Heart right ventricle (tissue), 16 donors: Measurements from ENCODE around the gene TSPAN10. TPM values are rescaled to one million over a fixed set of nuclear protein-coding genes. Genes with fewer than 3 reads are reported as not detected.
A peak's percentile ranks its signal among the peaks of the same experiment; 100 is the strongest.

Source experiments
- ATAC-seq, 8 donors: fragments of 200-7000 bp; cut with Tn5 transposase; one replicate each; pipeline ENCODE4 v1.9.1; 2020; ENCODE audit warnings: mild to moderate bottlenecking in 8 of 8, moderate library complexity in 8 of 8, moderate number of reproducible peaks in 1 of 8
- DNase-seq, 2 donors: peaks; one replicate each; pipeline ENCODE4 v3.0.0-alpha.2; 2020
- H3K27ac ChIP-seq, 10 donors: fragments of 200-600 bp; sonication (generic) in 2 of 10; one replicate each; pipeline versions ENCODE4 v1.5.0 to v1.8.0; 2020 to 2022; ENCODE audit warnings: mild to moderate bottlenecking in 3 of 10
- H3K27me3 ChIP-seq, 7 donors: fragments of 200-600 bp; one replicate each; pipeline ENCODE4 v1.8.0; 2021 to 2022; ENCODE audit warnings: mild to moderate bottlenecking in 2 of 7
- H3K36me3 ChIP-seq, 9 donors: fragments of 200-600 bp; sonication (generic) in 1 of 9; one replicate each; pipeline versions ENCODE4 v1.5.0 to v1.8.0; 2020 to 2022; ENCODE audit warnings: mild to moderate bottlenecking in 2 of 9
- H3K4me1 ChIP-seq, 9 donors: fragments of 200-600 bp; sonication (generic) in 1 of 9; one replicate each; pipeline versions ENCODE4 v1.5.0 to v1.8.0; 2020 to 2022; ENCODE audit warnings: mild to moderate bottlenecking in 4 of 9
- H3K4me3 ChIP-seq, 10 donors: fragments of 200-600 bp; sonication (generic) in 2 of 10; one replicate each; pipeline versions ENCODE4 v1.5.0 to v1.8.0; 2020 to 2022; ENCODE audit warnings: mild to moderate bottlenecking in 7 of 10, moderate library complexity in 2 of 10
- H3K9me3 ChIP-seq, 11 donors: fragments of 200-600 bp in 10 of 11; sonication (generic) in 2 of 11; one replicate each; pipeline versions ENCODE4 v1.5.0 to v1.8.0; 2013 to 2022; ENCODE audit warnings: mild to moderate bottlenecking in 2 of 11, control low read depth in 1 of 11, moderate library complexity in 1 of 11
- WGBS, 2 donors: extraction: QIAGEN DNeasy Blood & Tissue Kit; methylation state at CpG; one replicate each; pipeline ENCODE4 v1.1.7; 2013; ENCODE audit warnings: inconsistent platforms in 1 of 2; 5-methylcytosine and 5-hydroxymethylcytosine counted together
- intact Hi-C, 10 donors: fragments of 100-400 bp; cut with DNase I; formaldehyde crosslinking; loops; one replicate each; pipeline versions ENCODE4 v1.11.1 to v1.14.2; 2022
- polyA plus RNA-seq, 2 donors: library from polyadenylated mRNA; stranded (reverse); fragments of 200-250 nt; gene quantifications; one replicate each; pipeline ENCODE4 v1.2.3, GENCODE V29; 2013
- total RNA-seq, 10 donors: library from RNA; stranded (reverse); fragmentation: NEBNext Ultra II Directional in 3 of 10; extraction: Animal tissue kit (Norgen Biotek cat#: 25700) in 3 of 10; gene quantifications; one replicate each; pipeline versions ENCODE4 v1.2.1 to v1.2.4, GENCODE V29; 2021 to 2023
- TF ChIP-seq, protein P1 (sequence below), 9 donors: fragments of 200-600 bp; sonication (generic) in 2 of 9; IDR thresholded peaks; one replicate each; pipeline versions ENCODE4 v1.5.0 to v1.8.0; 2021 to 2022; ENCODE audit warnings: antibody characterized with exemption in 9 of 9, mild to moderate bottlenecking in 5 of 9, moderate library complexity in 1 of 9
- donor health status: Arrhythmogenic right ventricular cardiomyopathy.
- donor health status: ischemic (EF 13 %, LVEDD 7.1; RV severe dilation, severe dysfunction).
- donor health status: healthy with polysubstance abuse.
- donor health status: DM: no; HTN: yes; CAD: no.
- donor health status: DM: no; HTN: no; CAD: no.
- donor health status: ischemic (EF 25% LVEDD 6.9; RV normal size, moderate dysfunction).
- donor health status: ischemic (EF 25% LVEDD 5.7; RV mildly dilated, moderate dysfunction).
- donor health status: healthy.
- donor health status: DM: yes; HTN: yes; CAD: no.
- donor health status: Ischemic cardiomyopathy.
- donor health status: ischemic (EF 35%, LVEDD 5.7; RV mildly dilated, moderate dysfunction).
- donor health status: nonischemic (EF 11% LVEDD 7.7; RV severe dilation, severe dysfunction).
- donor health status: DM: yes; HTN: yes; CAD: no.
- donor health status: PGD.
- donor health status: ischemic (EF 29% LVEDD 5.4; RV normal size, mild dysfunction).
- donor health status: nonischemic (EF 23%, LVEDD 6.1; RV moderate dilation, normal function).

TSPAN10 gene
- total and polyA plus RNA-seq, 12 donors: 0.12 to 0.57 (median 0.25) TPM

DNA sequence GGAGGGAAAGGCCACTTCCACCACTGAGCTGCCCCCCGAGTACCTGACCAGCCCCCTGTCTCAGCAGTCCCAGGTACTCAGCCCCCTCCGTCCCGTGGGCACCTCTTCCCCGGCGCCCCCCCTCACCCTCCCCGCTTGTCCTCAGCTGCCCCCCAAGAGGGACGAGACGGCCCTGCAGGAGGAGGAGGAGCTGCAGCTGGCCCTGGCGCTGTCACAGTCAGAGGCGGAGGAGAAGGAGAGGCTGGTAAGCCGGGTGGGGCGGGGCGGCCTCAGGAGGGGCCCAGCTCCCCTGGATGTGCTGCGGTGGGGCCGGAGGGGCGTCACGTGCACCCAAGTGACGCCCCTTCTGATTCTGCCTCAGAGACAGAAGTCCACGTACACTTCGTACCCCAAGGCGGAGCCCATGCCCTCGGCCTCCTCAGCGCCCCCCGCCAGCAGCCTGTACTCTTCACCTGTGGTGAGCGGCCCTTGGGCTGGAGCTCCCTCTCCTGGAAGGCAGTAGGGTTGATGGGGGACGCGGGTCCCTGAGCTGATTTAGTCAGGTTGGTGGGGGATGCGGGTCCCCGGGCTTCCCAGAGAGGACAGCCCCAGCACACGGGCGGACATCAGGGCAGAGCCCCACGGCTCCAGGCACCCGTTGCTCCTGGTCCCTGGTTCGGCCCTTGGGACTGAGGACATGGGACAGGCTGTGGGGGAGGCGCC lies 56.7 kb downstream of the TSPAN10 start:
- Histone ChIP-seq H3K27me3 (no peaks in the 10 kb centered on the region), H3K27ac (no peak overlapping the region), H3K36me3 (peaks cover 5 to 100% (median 75%) of the 10 kb centered on the region in 9 donors), H3K4me1 (peaks cover 0 to 20% (median 7%) of the 10 kb centered on the region in 9 donors), H3K9me3 (no peaks in the 10 kb centered on the region), H3K4me3 (no peak overlapping the region)
- ATAC-seq (no peak), DNase-seq (no peak)
- 88 to 89% methylated on average over 33 to 35 of the region's 35 CpGs for WGBS, 2 donors
- TF ChIP-seq, protein P1, sequence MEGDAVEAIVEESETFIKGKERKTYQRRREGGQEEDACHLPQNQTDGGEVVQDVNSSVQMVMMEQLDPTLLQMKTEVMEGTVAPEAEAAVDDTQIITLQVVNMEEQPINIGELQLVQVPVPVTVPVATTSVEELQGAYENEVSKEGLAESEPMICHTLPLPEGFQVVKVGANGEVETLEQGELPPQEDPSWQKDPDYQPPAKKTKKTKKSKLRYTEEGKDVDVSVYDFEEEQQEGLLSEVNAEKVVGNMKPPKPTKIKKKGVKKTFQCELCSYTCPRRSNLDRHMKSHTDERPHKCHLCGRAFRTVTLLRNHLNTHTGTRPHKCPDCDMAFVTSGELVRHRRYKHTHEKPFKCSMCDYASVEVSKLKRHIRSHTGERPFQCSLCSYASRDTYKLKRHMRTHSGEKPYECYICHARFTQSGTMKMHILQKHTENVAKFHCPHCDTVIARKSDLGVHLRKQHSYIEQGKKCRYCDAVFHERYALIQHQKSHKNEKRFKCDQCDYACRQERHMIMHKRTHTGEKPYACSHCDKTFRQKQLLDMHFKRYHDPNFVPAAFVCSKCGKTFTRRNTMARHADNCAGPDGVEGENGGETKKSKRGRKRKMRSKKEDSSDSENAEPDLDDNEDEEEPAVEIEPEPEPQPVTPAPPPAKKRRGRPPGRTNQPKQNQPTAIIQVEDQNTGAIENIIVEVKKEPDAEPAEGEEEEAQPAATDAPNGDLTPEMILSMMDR (IDR thresholded peaks at IDR 0.05): no peak
- intact Hi-C loops: no loop called here

DNA sequence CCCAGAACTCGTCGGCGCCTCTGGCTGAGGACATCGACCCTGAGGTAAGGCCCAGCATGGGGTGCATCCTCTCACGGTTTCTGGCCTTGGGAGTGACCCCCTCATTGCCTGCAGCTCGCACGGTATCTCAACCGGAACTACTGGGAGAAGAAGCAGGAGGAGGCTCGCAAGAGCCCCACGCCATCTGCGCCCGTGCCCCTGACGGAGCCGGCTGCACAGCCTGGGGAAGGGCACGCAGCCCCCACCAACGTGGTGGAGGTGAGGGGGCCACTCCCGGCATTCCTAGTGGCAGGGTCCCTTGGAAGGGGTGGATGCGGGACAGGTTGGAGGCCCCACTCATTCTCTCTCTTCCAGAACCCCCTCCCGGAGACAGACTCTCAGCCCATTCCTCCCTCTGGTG lies 57.8 kb downstream of the TSPAN10 start:
- no peak overlapping the region for H3K4me3 ChIP-seq
- intact Hi-C loops: no loop called here
- no peak for DNase-seq
- no peak for ATAC-seq
- H3K36me3 ChIP-seq: peaks cover 5 to 100% (median 73%) of the 10 kb centered on the region in 9 donors
- H3K9me3 ChIP-seq: no peaks in the 10 kb centered on the region
- peaks cover 0 to 20% (median 7%) of the 10 kb centered on the region in 9 donors for H3K4me1 ChIP-seq
- WGBS, 2 donors: 95 to 96% methylated on average over 19 of the region's 19 CpGs
- no peak overlapping the region for H3K27ac ChIP-seq
- no peaks in the 10 kb centered on the region for H3K27me3 ChIP-seq
- TF ChIP-seq, protein P1 (IDR thresholded peaks at IDR 0.05): no peak

DNA sequence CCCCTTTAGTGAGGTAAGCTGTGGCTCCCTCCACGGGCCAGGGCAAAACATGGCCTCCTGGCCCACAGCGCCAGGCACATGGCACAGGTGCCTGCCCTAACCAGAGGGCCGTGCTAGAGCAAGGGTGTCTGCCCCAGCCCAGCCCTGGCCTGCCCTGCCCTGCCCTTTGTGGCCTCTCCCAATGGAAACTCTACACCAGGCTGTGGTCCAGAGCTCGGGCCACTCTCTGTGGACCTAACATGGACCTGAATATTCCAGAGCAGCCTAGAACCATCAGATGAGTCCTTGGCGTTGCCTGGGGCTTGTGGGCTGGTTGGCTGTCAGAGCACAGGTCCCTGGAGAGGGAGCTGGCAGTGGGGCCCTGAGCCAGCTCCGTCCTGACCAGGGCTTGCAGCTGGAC lies 58.2 kb downstream of the TSPAN10 start:
- Histone ChIP-seq H3K36me3 (peaks cover 5 to 100% (median 69%) of the 10 kb centered on the region in 9 donors), H3K9me3 (no peaks in the 10 kb centered on the region), H3K4me1 (peaks cover 0 to 20% (median 7%) of the 10 kb centered on the region in 9 donors), H3K4me3 (no peak overlapping the region), H3K27ac (no peak overlapping the region), H3K27me3 (no peaks in the 10 kb centered on the region)
- ATAC-seq: no peak
- DNase-seq: no peak
- TF ChIP-seq, protein P1 (IDR thresholded peaks at IDR 0.05): no peak
- intact Hi-C loops: no loop called here
- whole genome bisulfite sequencing, 2 donors: 82 to 85% methylated on average over 6 of the region's 6 CpGs

DNA sequence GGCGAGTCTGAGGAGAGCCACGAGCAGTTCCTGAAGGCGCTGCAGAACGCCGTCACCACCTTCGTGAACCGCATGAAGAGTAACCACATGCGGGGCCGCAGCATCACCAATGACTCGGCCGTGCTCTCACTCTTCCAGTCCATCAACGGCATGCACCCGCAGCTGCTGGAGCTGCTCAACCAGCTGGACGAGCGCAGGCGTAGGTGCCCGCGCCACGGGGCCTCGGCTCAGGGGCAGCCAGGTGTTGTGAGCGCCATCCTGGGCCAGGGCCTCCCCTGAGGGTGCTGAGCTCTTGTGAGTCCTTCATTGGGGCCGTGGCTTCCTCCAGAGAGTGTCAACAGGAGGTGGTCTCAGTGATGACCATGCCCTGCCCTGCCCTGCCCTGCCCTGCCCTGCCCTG lies 58.8 kb downstream of the TSPAN10 start:
- peak in 1 of 8 donors; percentile 6 for ATAC-seq
- H3K9me3 ChIP-seq: no peaks in the 10 kb centered on the region
- TF ChIP-seq, protein P1 (IDR thresholded peaks at IDR 0.05): no peak
- H3K4me3 ChIP-seq: no peak overlapping the region
- no peak for DNase-seq
- peaks cover 0 to 25% (median 7%) of the 10 kb centered on the region in 9 donors for H3K4me1 ChIP-seq
- peaks cover 5 to 100% (median 66%) of the 10 kb centered on the region in 9 donors for H3K36me3 ChIP-seq
- no peaks in the 10 kb centered on the region for H3K27me3 ChIP-seq
- H3K27ac ChIP-seq: no peak overlapping the region
- 95 to 96% methylated on average over 22 of the region's 22 CpGs for WGBS, 2 donors
- intact Hi-C loops: no loop called here
